Retina (tissue), 1 donor: ENCODE data around the gene JARID2.
A peak's percentile ranks its signal among the peaks of the same experiment; 100 is the strongest.

Source experiments
- DNase-seq: peaks from one replicate; pipeline ENCODE4 v3.0.0-alpha.2; 2016

The JARID2 gene

DNA sequence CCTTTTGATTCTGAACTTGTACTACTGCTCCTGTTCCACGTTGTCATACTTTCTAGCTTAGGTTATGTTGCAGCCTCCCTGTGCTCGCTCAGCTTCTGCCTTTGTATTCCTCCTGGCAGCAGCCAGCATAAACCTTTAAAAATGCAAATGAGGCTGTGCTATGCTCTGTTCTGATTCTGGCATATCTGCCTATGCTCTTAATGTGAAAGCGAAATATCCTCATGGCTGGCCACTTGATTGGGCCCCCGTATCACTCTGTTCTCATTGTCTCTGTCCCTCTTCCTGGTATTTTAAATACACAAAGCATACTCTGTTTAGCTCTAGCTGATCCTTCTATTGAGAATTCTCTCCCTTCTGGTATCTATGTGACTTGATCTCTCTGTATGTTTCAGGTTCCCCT, 139.0 kb downstream of the JARID2 start:
- no peak for DNase-seq

DNA sequence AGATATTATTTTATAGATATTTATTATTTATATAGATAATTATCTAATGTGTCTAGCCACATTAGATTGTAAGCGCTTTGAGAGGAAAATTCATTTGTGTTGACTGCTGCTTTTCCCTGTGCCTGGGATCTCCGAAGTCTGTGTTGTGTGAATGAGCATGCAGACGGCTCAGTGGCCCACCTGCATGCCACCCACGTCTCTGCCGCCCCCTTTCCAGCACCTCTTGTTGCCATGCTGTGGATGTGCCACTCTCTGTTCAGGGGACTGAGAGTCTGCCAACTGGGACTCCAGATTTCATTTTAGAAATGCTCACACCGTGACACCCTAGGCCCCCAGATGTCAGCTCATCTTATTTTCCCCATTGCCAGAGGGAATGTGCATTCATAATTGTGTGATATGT, 139.7 kb downstream of the JARID2 start:
- no peak for DNase-seq

DNA sequence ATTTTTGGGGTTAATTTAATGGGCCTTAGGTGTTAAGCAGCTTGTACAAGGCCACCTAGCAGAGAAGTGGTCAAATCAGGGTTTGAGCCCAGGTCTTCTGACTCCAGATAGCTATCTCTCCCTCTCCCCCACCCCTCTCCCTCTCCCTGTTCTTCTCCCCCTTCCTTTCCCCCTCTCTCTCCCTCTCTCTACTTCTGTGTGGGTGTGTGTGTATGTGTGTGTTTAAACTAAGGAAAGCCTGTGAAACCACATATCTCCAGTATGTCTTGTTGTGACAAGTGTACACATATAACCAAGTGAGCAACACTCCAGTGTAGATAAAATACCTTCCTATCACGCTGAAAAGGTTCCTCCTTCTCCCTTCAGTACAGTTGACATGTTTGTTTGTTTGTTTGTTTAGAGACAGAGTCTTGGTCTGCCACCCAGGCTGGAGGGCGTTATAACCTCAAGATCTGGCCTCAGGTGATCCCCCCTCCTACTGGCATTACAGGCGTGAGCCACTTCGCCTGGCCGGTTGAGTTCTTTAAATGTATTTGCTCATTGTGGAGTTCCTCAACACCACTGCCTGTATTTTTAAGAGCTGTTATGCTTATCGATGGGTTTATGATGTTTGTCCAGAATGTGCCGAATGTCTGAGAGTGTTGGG, 140.4 kb downstream of the JARID2 start:
- no peak for DNase-seq

DNA sequence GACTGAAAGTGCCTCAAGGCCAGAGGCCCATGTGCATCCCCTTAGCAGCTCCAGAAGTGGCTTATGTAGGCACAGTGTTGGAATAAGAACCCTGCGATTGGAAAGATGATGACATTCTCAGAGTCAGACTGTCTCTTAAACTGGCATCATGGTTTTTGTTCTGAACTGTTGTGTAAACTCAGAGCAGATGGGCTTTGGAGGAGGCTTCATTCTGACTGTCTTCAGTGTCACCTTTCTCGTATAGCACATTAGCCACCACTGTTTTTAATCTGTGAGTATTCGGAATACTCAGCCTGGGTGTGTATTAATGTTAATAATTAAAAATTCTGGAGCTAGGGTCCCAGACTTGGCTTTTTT, 140.9 kb downstream of the JARID2 start:
- DNase-seq: no peak

DNA sequence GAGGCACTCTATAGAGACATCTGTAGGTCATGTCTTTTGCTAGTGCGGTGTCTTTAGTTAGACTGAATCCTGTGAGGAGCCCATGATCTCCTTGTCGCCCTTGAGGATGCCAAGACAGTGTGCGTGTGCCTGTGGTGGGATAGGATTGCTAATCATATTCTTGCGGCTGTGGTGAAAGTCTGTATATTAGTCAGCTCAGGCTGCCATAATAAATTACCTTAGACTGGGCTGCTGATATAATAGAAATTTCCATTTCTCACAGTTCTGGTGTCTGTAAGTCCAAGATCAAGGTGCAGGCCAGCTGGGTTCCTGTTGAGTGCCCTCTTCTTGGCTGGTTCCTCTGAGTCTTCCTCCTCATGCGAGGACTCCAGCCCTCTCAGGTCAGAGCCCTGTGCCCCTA, 141.2 kb downstream of the JARID2 start:
- no peak for DNase-seq

DNA sequence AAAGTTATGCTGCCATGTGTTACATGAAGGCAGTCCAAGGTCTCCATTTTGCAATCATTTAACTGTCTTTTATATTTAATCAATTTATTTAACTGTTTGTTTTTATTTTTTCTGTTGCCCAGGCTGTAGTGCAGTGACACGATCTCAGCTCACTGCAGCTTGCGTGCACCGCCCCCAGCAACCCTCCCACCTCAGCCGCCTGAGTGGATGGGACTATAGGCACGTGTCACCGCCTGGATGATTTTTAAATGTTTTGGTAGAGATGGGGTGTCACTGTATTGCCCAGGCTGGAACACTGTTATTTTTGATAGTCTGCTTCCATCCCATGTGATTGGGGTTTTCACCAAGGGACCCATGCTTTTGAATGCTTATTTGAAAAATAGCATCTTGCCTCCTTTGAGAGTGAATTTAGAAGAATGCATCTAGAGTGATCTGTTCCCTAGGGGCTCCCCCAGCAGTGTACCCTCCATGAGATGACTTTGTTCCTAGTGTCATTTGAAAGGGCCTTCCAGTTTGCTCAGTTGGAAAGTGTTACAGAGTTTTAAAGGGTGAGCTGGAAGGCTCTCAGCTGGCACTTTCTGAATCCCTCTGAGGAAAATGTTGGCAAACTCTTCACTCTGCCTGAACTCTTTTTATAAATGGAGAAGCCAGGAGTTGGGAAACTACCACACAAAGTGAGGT, 143.4 kb downstream of the JARID2 start:
- DNase-seq: no peak

DNA sequence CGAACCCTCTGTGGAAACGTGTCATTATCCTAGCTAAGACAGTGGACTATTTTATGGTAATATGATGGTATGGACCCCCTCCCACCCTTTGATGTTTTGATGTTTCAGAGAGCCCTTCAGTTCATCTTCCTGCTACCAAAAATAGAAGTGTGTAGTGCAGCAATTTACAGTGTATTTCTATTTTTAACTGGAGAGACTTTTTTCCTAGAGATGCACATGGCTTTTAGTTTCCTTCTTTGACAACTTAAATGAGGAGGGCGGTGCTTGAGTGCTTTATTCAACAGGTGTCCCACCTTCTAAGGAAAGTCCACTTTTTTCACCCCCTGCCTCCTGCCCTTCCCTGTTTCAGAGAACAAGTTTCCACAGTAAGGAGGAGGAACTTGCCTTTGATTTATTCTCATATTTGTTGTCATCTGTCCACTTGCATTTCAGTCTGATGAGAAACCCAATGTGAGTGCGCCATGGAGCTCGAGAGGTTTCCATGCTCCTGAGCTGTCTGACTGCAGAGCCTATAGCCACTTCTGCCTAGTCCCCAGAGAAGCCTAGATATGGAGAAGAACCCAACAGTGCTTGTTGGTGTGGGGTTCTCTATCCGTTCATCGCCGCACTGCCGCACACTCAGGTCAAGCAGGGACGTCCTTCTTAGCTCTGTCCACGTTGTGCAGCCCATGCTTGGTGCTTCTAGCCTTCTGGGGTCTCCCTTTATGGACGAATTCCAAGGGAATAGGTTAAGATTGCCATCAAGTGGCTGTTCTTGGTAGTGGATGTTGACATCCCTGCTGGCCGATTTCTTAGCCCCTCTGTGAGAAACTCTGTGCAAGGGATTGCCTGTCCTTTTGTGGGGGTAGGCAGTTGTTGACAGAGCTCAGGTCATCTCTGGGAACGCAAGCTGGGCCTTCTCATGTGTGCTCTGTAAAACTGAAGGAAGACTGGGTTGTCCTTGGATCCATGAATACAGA, 144.2 kb downstream of the JARID2 start:
- DNase-seq: peak; percentile 87

DNA sequence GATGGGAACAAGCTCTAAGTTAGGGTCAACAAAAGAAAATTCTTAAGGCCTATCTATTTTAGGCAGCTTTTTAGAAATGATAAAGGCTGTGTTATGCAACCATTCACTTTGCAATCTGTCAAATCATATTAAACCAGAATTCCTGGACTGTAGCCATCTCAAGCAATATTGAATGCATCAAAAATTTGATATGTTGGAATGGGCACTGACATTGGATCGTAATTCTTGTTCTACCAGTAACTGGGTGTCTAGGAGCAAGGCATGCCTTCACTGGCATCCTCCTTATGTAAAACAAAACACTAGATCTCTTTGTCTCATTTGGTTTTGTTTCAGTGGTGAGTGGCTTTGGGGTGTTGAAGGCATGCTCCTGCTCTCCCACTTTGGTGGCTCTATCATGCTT, 145.6 kb downstream of the JARID2 start:
- no peak for DNase-seq

DNA sequence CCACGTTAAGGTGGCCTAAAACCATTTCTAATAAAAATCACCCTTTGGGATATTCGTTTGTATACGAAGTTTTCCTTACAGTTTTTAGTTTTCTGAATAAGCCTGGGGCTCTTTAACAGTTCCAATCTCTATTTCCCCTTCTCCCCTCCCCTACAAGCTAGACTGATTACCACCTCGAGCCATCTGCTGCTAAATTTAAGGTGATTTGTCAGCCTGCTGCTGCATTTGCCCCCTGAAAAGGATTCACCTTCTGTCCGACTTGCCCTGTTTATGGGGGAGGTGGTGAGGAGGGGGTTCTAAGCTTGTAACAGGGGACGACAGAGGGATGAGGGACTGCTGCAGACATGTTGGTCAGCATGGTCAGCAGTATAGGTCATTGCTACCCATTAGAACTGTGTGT, 146.3 kb downstream of the JARID2 start:
- DNase-seq: no peak

DNA sequence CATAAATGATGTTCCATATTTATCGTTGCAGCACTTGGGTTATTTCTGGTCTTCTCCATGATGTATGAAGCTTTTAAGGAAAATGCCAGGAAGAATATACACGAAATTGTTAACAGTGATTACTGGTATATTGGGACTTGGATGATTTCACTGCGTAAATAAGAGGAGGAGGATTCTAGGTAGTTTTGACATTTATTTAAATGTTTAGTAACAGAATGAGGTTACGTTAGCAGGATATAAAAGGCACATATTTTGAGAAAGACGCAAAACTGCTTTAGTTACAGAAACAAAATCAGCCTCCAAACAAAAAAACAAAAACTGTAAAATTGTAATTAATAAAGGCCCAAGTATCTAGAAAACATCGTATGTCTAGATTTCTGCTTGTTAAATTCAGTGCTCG, 147.7 kb downstream of the JARID2 start:
- DNase-seq: no peak

DNA sequence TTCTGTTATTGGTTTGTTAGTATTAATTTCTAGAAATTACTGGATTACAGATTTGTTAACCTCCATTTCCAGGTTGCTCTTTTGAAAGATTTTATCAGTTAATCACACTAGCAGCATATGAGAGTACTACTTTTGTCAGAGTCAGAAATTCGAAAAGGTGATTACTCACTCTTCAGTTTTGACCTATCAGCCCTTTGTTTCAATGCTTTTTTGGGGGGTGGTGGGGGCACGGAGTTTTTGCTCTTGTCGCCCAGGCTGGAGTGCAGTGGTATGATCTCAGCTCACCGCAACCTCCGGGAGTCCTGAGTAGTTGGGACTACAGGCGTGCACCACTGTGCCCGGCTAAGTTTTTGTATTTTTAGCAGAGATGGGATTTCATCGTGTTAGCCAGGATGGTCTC, 149.2 kb downstream of the JARID2 start:
- no peak for DNase-seq

DNA sequence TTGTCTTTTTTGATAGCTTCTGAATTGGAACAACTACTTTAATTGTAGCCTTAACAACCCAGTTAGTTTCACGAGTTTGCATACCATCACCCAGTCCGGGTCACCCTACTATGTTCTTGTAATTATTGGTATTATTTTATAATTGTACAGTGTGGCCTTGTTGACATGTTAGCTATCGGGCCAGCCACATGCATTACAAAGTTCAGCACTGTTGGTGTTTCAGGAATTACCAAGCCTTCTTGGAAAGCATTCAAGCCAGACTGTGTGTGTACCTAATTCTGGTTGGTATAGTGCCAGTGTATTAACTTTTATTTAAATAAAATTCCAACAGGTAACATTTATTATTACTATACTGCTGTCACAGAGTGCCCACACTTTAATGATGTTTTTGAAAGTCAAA, 150.9 kb downstream of the JARID2 start:
- no peak for DNase-seq

DNA sequence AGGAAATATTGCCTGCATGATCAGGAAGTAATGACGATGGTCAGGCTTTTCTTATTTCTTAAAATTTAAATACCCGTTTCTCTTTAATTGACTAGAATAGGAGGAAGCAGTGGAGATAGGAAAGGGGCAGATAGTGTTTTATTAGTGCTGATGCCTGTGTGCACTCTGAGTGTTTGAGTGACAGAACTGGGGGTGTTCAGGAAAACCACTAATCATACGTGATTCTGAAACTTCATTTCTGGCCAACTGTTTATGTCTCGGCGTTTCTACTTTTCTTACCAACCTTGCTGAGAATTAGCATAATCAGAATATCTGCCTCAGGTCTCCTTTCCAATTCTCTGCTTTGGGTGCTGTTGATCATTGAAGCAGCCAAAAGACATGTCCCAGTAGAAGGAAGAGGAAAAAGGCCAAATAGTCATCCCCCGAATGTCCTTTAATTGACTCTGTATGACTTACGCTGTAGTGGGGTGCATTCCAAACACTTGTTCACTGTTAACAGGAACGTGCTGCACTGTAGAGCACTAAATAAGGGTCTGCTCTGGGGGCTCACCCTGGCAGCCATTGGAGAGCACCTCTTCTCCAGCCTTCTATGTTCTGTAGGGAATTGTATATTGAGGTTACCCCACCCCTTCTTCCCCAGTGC, 152.9 kb downstream of the JARID2 start:
- no peak for DNase-seq

DNA sequence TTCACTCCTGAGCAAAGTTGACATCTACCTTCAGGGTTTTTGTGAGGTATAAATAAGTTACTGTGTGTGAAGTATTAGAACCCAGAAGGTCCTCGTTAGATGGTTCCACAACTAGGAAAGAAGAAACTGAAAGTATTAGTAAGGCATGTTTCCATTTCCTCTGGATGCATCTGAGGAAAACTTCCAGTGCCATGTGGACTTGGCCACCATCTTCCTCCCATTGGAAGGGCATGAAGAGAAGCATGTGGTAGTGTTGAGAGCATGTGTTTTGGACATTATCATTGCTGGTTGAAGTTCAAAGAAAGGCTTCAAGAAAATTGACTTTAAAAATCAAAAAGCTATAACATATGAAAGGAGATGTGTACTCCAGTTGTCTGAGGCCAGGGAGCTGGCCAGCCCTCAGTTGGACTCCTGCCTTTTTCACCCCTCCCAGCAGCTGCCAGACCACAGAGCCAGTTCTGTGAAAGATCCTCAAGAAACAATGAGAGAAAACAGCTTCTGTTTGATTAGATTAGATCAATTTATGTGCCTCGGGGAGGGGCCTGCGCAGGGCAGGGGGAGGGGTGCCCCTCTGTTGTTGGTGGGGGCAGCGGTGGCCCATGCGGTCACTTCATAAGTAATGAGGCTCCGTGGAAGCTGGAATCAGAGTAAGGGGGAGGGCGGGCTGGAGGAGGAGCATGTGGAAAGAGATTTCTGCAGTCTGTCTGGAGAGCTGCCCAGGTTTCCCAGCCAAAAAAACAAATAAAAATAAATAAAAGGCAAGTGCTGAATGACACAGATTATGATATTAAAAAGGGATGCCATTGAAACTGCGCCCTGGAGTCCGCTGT, 154.0 kb downstream of the JARID2 start:
- DNase-seq: peak; percentile 68

DNA sequence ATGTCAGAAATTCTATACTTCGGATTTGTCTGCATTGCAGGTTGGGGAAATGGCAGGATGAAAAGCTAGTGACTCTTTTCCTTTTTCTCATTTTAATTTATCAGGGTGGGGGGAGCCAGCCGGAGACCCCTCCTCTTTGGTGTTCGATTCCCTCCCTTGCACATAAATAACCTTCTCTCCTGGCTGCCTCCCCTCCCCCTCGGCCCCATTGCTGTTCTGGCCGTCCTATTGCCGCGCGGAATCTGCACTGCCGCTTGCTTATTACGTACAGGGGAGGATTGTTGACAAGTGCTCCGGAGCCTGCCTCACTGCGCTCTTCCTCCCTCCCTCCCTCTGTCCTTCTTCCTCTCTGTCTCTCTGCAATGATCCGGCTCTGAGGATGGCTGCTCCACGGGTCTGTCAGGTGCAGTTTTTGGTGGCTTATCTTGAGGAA, 154.7 kb downstream of the JARID2 start:
- peak; percentile 81 for DNase-seq

DNA sequence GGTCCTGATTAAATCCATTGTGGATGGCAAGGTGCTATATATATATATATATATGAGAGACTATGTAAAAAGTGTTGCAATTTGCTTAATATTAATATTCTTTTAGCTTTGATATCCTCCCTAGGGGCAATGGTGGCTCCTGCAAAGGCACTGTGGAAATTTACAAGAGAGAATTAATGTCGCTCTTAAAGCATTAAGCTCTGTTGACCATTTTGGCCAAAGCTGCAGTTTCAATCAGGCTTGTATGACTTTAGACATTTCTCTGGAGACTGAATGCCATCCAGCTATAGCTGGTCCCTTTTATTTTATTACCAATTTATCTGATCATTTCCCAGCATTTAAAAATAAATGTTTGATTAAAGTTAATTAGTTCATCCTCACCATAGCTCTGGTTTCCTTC, 155.3 kb downstream of the JARID2 start:
- DNase-seq: no peak

DNA sequence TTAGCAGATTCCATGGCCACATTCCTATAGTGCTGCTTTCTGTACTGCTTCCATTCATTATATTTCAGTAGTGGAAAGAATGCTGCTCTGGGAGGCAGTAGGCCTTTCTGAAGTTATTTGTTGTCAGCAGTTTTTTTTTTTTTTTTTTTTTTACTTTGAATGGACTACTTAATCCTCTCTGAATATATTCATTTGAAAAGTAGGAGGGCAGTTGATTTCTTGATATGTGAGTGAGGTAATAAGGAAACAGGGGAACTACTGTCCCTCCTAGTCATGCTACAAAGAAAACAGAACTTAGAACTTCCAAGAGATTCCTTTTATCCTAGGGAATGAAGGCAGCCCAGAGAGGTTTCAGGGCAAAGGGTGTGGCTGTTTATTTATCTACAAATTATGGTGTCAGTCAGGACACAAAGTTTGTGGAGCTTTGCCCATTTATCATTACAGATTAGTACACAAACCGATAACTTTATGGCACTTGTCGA, 155.9 kb downstream of the JARID2 start:
- DNase-seq: no peak

DNA sequence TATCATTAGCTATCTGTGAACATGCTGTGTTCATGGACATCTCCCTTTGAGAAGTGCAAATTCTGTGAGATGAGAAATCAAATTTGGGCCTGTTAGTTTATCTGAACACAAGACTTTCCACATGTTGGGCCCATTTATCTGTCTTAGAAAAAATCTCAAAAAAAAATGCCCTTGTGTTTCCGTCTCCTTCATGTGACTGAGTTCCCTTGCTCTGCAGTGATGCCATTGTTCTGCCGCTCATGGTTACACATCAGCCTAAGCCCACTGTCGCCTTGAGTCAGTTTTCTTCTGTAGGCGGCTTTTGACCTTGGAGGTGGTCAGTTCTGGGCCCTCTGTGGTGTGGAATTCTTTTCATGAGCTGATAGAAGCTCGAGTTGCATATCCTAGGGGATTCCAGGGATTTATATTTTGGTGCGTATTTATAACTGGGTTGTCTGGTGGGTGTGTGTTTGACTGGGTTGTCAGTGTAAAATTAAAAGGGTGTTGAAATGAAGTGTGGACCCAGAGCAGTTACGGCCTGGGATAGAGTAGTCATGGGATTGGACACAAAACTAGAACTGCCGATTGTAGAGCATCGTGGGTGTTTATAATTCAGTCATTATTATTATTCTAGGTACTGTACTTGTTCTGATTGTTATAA, 156.7 kb downstream of the JARID2 start:
- DNase-seq: no peak

DNA sequence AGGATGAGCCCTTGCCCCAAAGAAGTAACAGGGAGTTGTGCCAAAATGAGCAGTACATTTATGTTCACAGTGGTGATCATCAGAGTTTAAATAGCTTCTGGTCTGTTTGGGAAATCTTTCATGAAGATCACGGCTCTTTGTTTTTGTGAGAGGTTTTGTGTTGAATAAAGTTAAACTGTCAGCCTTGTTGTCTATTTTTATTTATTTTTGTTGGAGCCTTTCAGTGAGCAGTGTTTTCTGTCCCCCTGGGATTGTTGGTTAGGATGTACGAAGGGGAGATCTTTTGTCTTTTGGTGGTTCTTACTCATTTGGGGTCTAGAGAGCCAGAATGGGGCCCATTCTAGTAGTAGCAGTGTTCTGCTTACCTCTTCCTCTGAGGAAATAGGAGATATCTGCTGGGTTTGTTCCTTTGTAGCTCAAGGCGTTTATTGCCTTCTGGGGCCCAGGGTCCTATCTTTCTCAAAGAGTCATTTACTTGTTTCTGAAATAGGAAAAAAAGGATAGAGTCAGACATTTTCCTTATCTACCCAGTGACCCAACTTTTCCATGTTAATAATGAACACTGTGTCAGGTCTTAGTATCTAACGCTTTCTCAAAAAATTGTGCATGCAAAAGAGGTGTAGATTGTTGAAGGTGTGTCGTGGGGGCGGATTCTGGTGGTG, 157.4 kb downstream of the JARID2 start:
- no peak for DNase-seq

DNA sequence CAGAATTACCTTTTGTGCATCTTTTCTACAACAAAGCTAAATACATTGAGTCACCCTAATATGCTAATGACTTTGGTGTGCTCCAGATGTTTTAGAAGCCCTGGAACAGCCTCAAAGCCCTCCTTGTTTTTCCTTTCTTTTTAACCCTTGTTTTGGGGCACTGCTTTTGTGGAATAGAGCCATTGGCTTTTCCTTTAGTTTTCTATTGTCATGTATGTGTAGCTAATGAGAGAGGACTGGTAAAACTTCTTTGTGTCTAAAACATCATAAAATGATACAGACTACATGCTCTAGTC, 158.8 kb downstream of the JARID2 start:
- no peak for DNase-seq
